ENCODE data around the gene BRSK2.

The BRSK2 gene

GRCh38 chr11:1461826-1462697 is 72.3 kb downstream of the BRSK2 start:
- no peak overlapping the region for H3K4me3 ChIP-seq (ENCODE audit: low read depth, low read length)

GRCh38 chr11:1462698-1462975 is 72.9 kb downstream of the BRSK2 start:
- no peak overlapping the region for H3K4me3 ChIP-seq (ENCODE audit: low read depth, low read length)

GRCh38 chr11:1463056-1463455 is 73.3 kb downstream of the BRSK2 start:
- no peak overlapping the region for H3K4me3 ChIP-seq (ENCODE audit: low read depth, low read length)

- H3K4me3 ChIP-seq (ENCODE audit: low read depth, low read length) = no peak overlapping the region
Measured at GRCh38 chr11:1466784-1467183, 77.0 kb downstream of the BRSK2 start.

GRCh38 chr11:1467270-1467669 is 77.5 kb downstream of the BRSK2 start:
- H3K4me3 ChIP-seq (ENCODE audit: low read depth, low read length) = no peak overlapping the region

- no peak overlapping the region for H3K4me3 ChIP-seq (ENCODE audit: low read depth, low read length)
Measured at GRCh38 chr11:1468002-1468401, 78.3 kb downstream of the BRSK2 start.

- H3K4me3 ChIP-seq (ENCODE audit: low read depth, low read length) = no peak overlapping the region
Measured at GRCh38 chr11:1468473-1469066, 78.8 kb downstream of the BRSK2 start.

- H3K4me3 ChIP-seq (ENCODE audit: low read depth, low read length) = no peak overlapping the region
Measured at GRCh38 chr11:1469287-1469910, 79.7 kb downstream of the BRSK2 start.

- no peak overlapping the region for H3K4me3 ChIP-seq (ENCODE audit: low read depth, low read length)
Measured at GRCh38 chr11:1469911-1470680, 80.4 kb downstream of the BRSK2 start.

- no peak overlapping the region for H3K4me3 ChIP-seq (ENCODE audit: low read depth, low read length)
Measured at GRCh38 chr11:1470681-1471611, 81.2 kb downstream of the BRSK2 start.

- no peak overlapping the region for H3K4me3 ChIP-seq (ENCODE audit: low read depth, low read length)
Measured at GRCh38 chr11:1471736-1472135, 82.0 kb downstream of the BRSK2 start.

- no peak overlapping the region for H3K4me3 ChIP-seq (ENCODE audit: low read depth, low read length)
Measured at GRCh38 chr11:1472180-1473005, 82.7 kb downstream of the BRSK2 start.

GRCh38 chr11:1473011-1473628 is 83.4 kb downstream of the BRSK2 start:
- H3K4me3 ChIP-seq (ENCODE audit: low read depth, low read length) = no peak overlapping the region

- no peak overlapping the region for H3K4me3 ChIP-seq (ENCODE audit: low read depth, low read length)
Measured at GRCh38 chr11:1473786-1474185, 84.1 kb downstream of the BRSK2 start.

GRCh38 chr11:1475841-1476240 is 86.1 kb downstream of the BRSK2 start:
- no peak overlapping the region for H3K4me3 ChIP-seq (ENCODE audit: low read depth, low read length)

- no peak overlapping the region for H3K4me3 ChIP-seq (ENCODE audit: low read depth, low read length)
Measured at GRCh38 chr11:1476940-1477736, 87.4 kb downstream of the BRSK2 start.

- no peak overlapping the region for H3K4me3 ChIP-seq (ENCODE audit: low read depth, low read length)
Measured at GRCh38 chr11:1478011-1478410, 88.3 kb downstream of the BRSK2 start.

GRCh38 chr11:1478544-1478943 is 88.8 kb downstream of the BRSK2 start:
- H3K4me3 ChIP-seq (ENCODE audit: low read depth, low read length) = no peak overlapping the region

All from iPS-11a (cell line).